Measurements from ENCODE around the gene ST6GALNAC4.

GRCh38 chr9:127946728-127947127 lies 29.9 kb upstream of the ST6GALNAC4 start:
- TF ChIP-seq CTCF (conservative IDR thresholded peaks at IDR 0.05; ENCODE audit: low read length) (no peak), EZH2phosphoT487 (IDR thresholded peaks at IDR 0.05; ENCODE audit: borderline replicate concordance, low read depth, low read length) (no peak)

Measured in OCI-LY7 (cell line).